Esophagus muscularis mucosa (tissue), 4 donors: ENCODE results near the gene RIPK1. TPM values are rescaled to one million over a fixed set of nuclear protein-coding genes. Genes with fewer than 3 reads are reported as not detected.
A peak's percentile ranks its signal among the peaks of the same experiment; 100 is the strongest.

ENCODE experiments used
- DNase-seq: peaks from one replicate; pipeline ENCODE4 v3.0.0-alpha.2; 2017; ENCODE audit errors: extremely low spot score
- H3K27ac ChIP-seq, 4 donors: fragments of 200-600 bp; sonication (generic); replicated peaks in 1 of 4; 1 replicate in 3 of 4; 2 replicates in 1 of 4; pipeline ENCODE4 v1.5.1; 2016 to 2019; ENCODE audit warnings: mild to moderate bottlenecking in 1 of 4
- H3K27me3 ChIP-seq, 4 donors: fragments of 200-600 bp; sonication (generic); one replicate each; pipeline versions ENCODE4 v1.5.1 to v1.6.0; 2016 to 2019
- H3K36me3 ChIP-seq, 4 donors: fragments of 200-600 bp; sonication (generic); one replicate each; pipeline ENCODE4 v1.5.1; 2016 to 2019
- H3K4me1 ChIP-seq, 4 donors: fragments of 200-600 bp; sonication (generic); one replicate each; pipeline ENCODE4 v1.5.1; 2016 to 2019
- H3K4me3 ChIP-seq, 4 donors: fragments of 200-600 bp; sonication (generic); 1 replicate in 2 of 4; 2 replicates in 2 of 4; pipeline ENCODE4 v1.5.1; 2016 to 2019; ENCODE audit warnings: mild to moderate bottlenecking in 4 of 4, moderate library complexity in 1 of 4
- H3K9me3 ChIP-seq, 4 donors: fragments of 200-600 bp; sonication (generic); 1 replicate in 3 of 4; 2 replicates in 1 of 4; pipeline ENCODE4 v1.5.1; 2016 to 2019
- EP300 ChIP-seq: sonication (generic); formaldehyde crosslinking; IDR thresholded peaks from one replicate; pipeline ENCODE4 v1.6.1; 2017; ENCODE audit warnings: antibody characterized with exemption
- POLR2A ChIP-seq: fragments of 450-650 bp; IDR thresholded peaks from one replicate; pipeline ENCODE4 v1.6.1; 2017; ENCODE audit warnings: antibody characterized with exemption, moderate library complexity, mild to moderate bottlenecking, low read depth
- POLR2AphosphoS5 ChIP-seq, 2 donors: sonication (generic); formaldehyde crosslinking; IDR thresholded peaks; one replicate each; pipeline ENCODE4 v1.6.1; 2017; ENCODE audit warnings: antibody characterized with exemption in 2 of 2
- WGBS: methylation state at CpG from one replicate; pipeline ENCODE4 v1.1.5; 2018; 5-methylcytosine and 5-hydroxymethylcytosine counted together
- intact Hi-C: fragments of 100-400 bp; cut with DNase I; formaldehyde crosslinking; loops from one replicate; pipeline ENCODE4 v1.15.1; 2023
- small RNA-seq, 3 donors: library from RNA; depleted of rRNA; stranded (forward); fragments of <200 nt; gene quantifications; one replicate each; pipeline ENCODE3, GENCODE V24; 2016
- total RNA-seq, 4 donors: library from RNA; depleted of rRNA; stranded (reverse); fragments of >200 nt; gene quantifications; one replicate each; pipeline versions ENCODE4 v1.1.0 to v1.2.1, GENCODE V29; 2016
- TF ChIP-seq, protein P1 (sequence below), 3 experiments: fragments of 200-600 bp in 2 of 3; fragments of 450-650 bp in 1 of 3; sonication (generic) in 2 of 3; IDR thresholded peaks; one replicate each; pipeline ENCODE4 v1.5.1; 2017 to 2019; ENCODE audit warnings: antibody characterized with exemption in 3 of 3, mild to moderate bottlenecking in 2 of 3, moderate library complexity in 1 of 3

Gene RIPK1
- total RNA-seq, 4 donors from 2014 or later: 23.3 to 34.3 (median 26.4) TPM

DNA sequence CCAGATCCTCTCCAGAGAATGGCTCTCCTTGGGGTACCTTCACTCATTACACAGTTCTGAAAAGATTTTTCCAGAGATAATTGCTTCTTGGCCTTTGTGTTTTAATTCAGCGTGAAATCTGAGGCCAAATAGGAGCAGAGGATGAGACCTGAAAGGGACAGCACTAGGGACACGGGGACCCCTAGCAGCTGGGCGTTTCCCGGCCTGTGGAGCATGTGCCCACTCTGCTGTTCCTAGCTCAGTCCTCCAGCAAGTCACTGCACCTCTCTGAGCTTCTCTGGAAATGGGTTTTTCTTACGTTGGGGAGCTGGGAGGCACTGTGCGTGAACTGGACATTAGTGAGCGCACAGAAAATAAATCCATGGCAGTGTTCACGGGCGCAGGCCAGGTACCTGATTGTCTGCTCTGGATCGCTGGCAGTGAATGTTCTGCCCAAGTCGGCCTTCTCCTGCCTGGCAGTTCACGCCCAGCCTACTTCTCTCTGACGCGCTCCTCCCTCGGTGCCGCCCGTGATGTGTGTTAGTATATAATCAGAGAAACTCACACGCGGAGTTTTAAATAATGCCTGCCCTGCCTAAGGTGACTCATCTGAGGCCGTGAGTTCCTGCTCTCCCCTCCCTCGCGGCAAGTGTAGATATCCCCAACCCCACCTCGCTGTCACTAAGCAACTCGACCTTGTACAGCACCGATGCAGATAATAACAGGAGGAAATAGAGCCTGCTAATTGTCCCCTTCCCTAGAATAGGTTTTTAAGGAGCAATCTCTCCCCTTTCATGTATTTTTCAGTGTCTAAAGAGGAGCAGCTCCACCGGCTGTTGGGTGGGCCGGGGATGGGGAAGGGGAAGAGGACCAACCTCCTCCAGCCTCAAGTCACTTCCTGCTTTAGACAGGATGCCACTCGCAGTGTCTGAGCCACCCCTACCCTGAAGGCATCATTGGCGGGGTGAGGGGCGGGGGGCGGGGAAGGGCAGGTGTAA is 91.8 kb downstream of the RIPK1 start:
- H3K9me3 ChIP-seq: no peaks in the 10 kb centered on the region
- H3K4me3 ChIP-seq: no peak overlapping the region
- H3K27me3 ChIP-seq: no peaks in the 10 kb centered on the region
- WGBS: 73% methylated on average over 25 of the region's 31 CpGs
- TF ChIP-seq POLR2A (no peak), POLR2AphosphoS5 (IDR thresholded peaks at IDR 0.05) (peak; percentile 49 to 77)
- intact Hi-C loops: loop anchor here (5.0 kb wide), 1 partner anchor 72 kb away; no protein-coding TSS in a partner anchor
- no peak for DNase-seq
- H3K36me3 ChIP-seq: peaks cover 4 to 6% (median 5%) of the 10 kb centered on the region in 4 donors
- peaks cover 12 to 64% (median 56%) of the 10 kb centered on the region in 4 donors for H3K4me1 ChIP-seq
- H3K27ac ChIP-seq: peak overlapping the region; percentile 99 to 100 (median 100)

DNA sequence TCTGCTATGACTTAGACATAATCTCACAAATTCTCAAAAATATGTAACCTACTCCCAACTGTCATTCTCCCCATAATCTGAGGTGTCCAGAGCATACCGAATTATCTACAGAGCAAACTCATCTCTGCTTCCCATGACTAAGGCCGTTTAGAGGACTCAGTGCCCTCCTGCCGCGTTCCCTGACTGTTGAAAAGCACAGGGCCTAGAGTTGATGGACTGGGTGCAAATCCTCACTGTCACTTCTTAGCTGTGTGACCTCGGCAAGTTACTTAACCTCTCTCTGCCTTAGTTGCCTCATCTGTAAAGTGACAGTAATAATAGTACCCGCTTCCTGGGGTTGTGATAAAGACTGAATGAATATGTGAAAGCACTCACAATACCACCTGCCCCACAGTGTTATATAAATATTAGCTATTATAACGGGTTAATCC is 93.8 kb downstream of the RIPK1 start:
- TF ChIP-seq POLR2A (no peak), POLR2AphosphoS5 (IDR thresholded peaks at IDR 0.05) (no peak)
- Histone ChIP-seq H3K27me3 (no peaks in the 10 kb centered on the region), H3K4me3 (peak overlapping the region; percentile 83 to 89 (median 88)), H3K9me3 (no peaks in the 10 kb centered on the region), H3K27ac (peak overlapping the region; percentile 99 to 100 (median 100)), H3K4me1 (peaks cover 19 to 48% (median 42%) of the 10 kb centered on the region in 4 donors), H3K36me3 (no peaks in the 10 kb centered on the region)
- no peak for DNase-seq
- intact Hi-C loops: loop anchor here (5.0 kb wide), 1 partner anchor 70 kb away; no protein-coding TSS in a partner anchor
- 50% methylated on average over 6 of the region's 7 CpGs for WGBS

DNA sequence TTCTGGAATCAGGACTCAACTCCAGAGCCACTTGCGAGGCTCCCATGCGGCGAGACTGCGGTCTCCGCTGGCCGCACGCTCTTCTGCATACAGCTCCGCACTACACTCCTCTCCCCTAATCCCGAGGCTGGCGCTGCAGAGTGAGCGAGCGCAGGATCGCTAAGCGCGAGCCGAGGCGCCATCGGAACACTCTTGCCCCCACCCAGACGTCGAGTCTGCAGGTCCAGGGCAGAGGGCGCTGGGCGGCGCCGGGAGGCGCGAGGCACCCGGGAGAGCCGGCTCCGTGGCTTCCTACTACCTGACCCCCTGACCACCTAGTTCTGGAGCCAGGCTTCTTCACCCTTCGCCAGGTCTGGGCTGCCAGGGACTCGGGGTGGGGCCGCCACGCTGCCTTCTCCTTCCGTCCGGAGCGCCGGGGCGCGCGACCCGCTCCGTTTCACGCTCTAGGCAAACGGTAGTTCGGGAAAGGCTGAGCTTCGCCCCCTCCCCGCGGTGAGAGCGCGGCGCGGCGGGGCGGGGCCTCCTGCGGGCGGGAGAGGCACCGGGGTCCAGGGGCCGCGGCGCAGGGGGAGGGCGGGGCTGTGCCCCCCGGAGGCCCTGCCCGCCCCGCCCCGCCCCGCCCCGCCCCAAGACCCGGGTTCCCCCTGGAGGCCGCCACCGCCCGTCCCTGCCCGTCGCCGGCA is 94.4 kb downstream of the RIPK1 start:
- 0% methylated on average over 33 of the region's 74 CpGs for WGBS
- TF ChIP-seq EP300 (no peak), POLR2A (peak; percentile 30), POLR2AphosphoS5 (IDR thresholded peaks at IDR 0.05) (peak; percentile 57 to 79)
- TF ChIP-seq, protein P1, sequence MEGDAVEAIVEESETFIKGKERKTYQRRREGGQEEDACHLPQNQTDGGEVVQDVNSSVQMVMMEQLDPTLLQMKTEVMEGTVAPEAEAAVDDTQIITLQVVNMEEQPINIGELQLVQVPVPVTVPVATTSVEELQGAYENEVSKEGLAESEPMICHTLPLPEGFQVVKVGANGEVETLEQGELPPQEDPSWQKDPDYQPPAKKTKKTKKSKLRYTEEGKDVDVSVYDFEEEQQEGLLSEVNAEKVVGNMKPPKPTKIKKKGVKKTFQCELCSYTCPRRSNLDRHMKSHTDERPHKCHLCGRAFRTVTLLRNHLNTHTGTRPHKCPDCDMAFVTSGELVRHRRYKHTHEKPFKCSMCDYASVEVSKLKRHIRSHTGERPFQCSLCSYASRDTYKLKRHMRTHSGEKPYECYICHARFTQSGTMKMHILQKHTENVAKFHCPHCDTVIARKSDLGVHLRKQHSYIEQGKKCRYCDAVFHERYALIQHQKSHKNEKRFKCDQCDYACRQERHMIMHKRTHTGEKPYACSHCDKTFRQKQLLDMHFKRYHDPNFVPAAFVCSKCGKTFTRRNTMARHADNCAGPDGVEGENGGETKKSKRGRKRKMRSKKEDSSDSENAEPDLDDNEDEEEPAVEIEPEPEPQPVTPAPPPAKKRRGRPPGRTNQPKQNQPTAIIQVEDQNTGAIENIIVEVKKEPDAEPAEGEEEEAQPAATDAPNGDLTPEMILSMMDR (IDR thresholded peaks at IDR 0.05): peak in 1 of 3 experiments; percentile 19
- Histone ChIP-seq H3K36me3 (no peaks in the 10 kb centered on the region), H3K4me1 (peaks cover 19 to 48% (median 42%) of the 10 kb centered on the region in 4 donors), H3K27me3 (no peaks in the 10 kb centered on the region), H3K9me3 (no peaks in the 10 kb centered on the region), H3K4me3 (peak overlapping the region; percentile 83 to 89 (median 88)), H3K27ac (peak overlapping the region; percentile 99 to 100 (median 100))
- DNase-seq: no peak
- intact Hi-C loops: loop anchor here (5.0 kb wide), 1 partner anchor 70 kb away; no protein-coding TSS in a partner anchor

DNA sequence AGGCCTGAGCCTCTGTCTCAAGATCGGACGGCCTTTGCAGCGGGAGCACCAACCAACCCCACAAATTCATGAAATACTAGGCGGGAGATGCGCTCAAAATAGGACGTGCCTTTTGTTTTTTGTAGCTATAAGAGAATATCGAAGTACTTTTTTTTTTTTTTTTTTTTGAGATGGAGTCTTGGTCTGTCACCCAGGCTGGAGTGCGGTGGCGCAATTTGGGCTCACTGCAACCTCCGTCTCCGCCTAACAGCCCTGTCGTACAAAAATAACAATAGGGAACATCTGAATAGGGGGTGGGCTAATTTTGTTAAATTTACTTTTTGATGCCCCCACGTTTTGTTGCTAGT is 94.9 kb downstream of the RIPK1 start:
- no peaks in the 10 kb centered on the region for H3K27me3 ChIP-seq
- intact Hi-C loops: loop anchor here (5.0 kb wide), 1 partner anchor 69 kb away; no protein-coding TSS in a partner anchor
- TF ChIP-seq, protein P1 (IDR thresholded peaks at IDR 0.05): no peak
- no peak for TF ChIP-seq EP300
- no peak for TF ChIP-seq POLR2A
- TF ChIP-seq POLR2AphosphoS5 (IDR thresholded peaks at IDR 0.05): no peak
- DNase-seq: no peak
- H3K4me1 ChIP-seq: peaks cover 19 to 46% (median 41%) of the 10 kb centered on the region in 4 donors
- no peaks in the 10 kb centered on the region for H3K36me3 ChIP-seq
- no peaks in the 10 kb centered on the region for H3K9me3 ChIP-seq
- peak overlapping the region; percentile 99 to 100 (median 100) for H3K27ac ChIP-seq
- peak overlapping the region; percentile 83 to 89 (median 88) for H3K4me3 ChIP-seq
- 20% methylated on average over 13 of the region's 13 CpGs for WGBS

DNA sequence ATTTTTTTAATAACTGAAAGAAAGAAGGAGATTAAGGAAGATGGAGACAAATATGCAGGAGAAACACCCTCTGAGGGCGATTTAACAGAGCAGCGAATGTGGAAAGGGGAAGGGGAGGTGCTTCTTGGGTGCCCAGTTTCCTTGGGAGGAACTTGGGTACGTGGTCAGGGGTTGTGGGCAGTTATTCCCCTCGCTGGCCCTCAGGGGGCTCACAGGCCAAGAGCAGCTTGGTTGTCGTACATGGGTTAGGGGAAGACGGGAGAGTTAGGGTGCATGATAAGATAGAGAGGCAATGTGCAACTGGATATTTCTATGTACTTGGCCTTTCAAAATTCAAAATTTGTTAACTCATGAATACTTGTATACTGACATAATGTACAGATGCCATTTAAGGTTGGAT is 96.1 kb downstream of the RIPK1 start:
- Histone ChIP-seq H3K36me3 (no peaks in the 10 kb centered on the region), H3K9me3 (no peaks in the 10 kb centered on the region), H3K27ac (no peak overlapping the region), H3K4me1 (peaks cover 19 to 35% (median 30%) of the 10 kb centered on the region in 4 donors), H3K4me3 (no peak overlapping the region), H3K27me3 (no peaks in the 10 kb centered on the region)
- DNase-seq: no peak
- intact Hi-C loops: loop anchor here (5.0 kb wide), 1 partner anchor 68 kb away; no protein-coding TSS in a partner anchor
- TF ChIP-seq, protein P1 (IDR thresholded peaks at IDR 0.05): no peak
- TF ChIP-seq POLR2A (no peak), POLR2AphosphoS5 (IDR thresholded peaks at IDR 0.05) (no peak), EP300 (no peak)
- WGBS: 93% methylated on average over 6 of the region's 6 CpGs

Small RNA genes within 50 kb of the gene (small RNA-seq; reads per million reads assigned to genes)
- gene AL133351.4 (0 reads per million in 3 donors), gene RNA5SP201 (0 reads per million in 3 donors)

Other genes starting within 250 kb of the RIPK1 start
- 100 to 1,000 TPM in 1 of 4 donors, 10 to 100 TPM in 3; 23.3 to 123 (median 29.9) TPM for gene SERPINB1, start 226.6 kb upstream of the RIPK1 start, total RNA-seq
- 10 to 100 TPM in 1 of 4 donors, 1 to 10 TPM in 3; 5.4 to 17.7 (median 6.2) TPM for gene SERPINB9, start 165.2 kb upstream of the RIPK1 start, total RNA-seq
- 100 to 1,000 TPM; 114 to 125 (median 124) TPM for gene SERPINB6, start 96.9 kb upstream of the RIPK1 start, total RNA-seq
- gene NQO2, start 68.6 kb upstream of the RIPK1 start, total RNA-seq: 10 to 100 TPM; 22.9 to 31.3 (median 27.2) TPM
- gene BPHL, start 50.2 kb downstream of the RIPK1 start, total RNA-seq: 1 to 10 TPM; 6.3 to 8.3 (median 7.3) TPM
- 100 to 1,000 TPM in 3 of 4 donors, 10 to 100 TPM in 1; 90.1 to 181 (median 146) TPM for gene TUBB2A, start 89.0 kb downstream of the RIPK1 start, total RNA-seq
- 10 to 100 TPM; 12.0 to 35.8 (median 20.9) TPM for gene TUBB2B, start 159.2 kb downstream of the RIPK1 start, total RNA-seq
- gene PSMG4, start 190.5 kb downstream of the RIPK1 start, total RNA-seq: 10 to 100 TPM; 21.4 to 28.6 (median 25.7) TPM